GM12878 (cell line): ENCODE data around the gene HEBP1. TPM values are rescaled to one million over a fixed set of nuclear protein-coding genes. Genes with fewer than 3 reads are reported as not detected.

Experiments used
- ATAC-seq: fragments of 200-7000 bp; cut with Tn5 transposase; 3 replicates; pipeline ENCODE4 v1.9.1; 2020; ENCODE audit warnings: mild to moderate bottlenecking, moderate library complexity
- BruUV-seq: library from RNA; stranded (reverse); fragments of 400-500 nt; replicated peaks from 2 replicates; lab custom pipeline; 2021; lab: Mats Ljungman, UMichigan
- CTCF ChIA-PET: fragments of 300-600 bp; sonication (Branson Sonifier 250); formaldehyde crosslinking; extraction: SDS; loops from one replicate; lab custom pipeline; 2021; ENCODE audit warnings: inconsistent platforms; lab: Yijun Ruan, JAX
- POLR2A ChIA-PET: fragments of 350-600 bp; formaldehyde crosslinking; extraction: SDS; loops from one replicate; lab custom pipeline; 2021; ENCODE audit warnings: inconsistent platforms; lab: Charles Lee
- RAD21 ChIA-PET: fragments of 300-600 bp; sonication (Branson Sonifier 250); formaldehyde crosslinking; loops from one replicate; lab custom pipeline; 2023; ENCODE audit warnings: antibody characterized with exemption; ENCODE audit not compliant: unreplicated experiment; lab: Charles Lee
- SMC1A ChIA-PET: fragments of 300-600 bp; sonication (Branson Sonifier 250); formaldehyde crosslinking; loops from one replicate; lab custom pipeline; 2023; ENCODE audit not compliant: unreplicated experiment, uncharacterized antibody; lab: Charles Lee
- DNase-seq: peaks from one replicate; pipeline ENCODE4 v3.0.0-alpha.2; 2011; ENCODE audit warnings: low read depth, low spot score
- FAIRE-seq: peaks from 3 replicates; lab custom pipeline; 2011; peaks lifted over from hg19 to GRCh38; lab: Jason Lieb, UNC
- H2AFZ ChIP-seq: 2 replicates; pipeline ENCODE4 v1.6.0; 2011; ENCODE audit warnings: low read depth, low read length, control low read depth; ENCODE audit not compliant: control insufficient read depth
- H3K27ac ChIP-seq: 2 replicates; pipeline ENCODE4 v1.5.1; 2011; ENCODE audit warnings: control low read depth; ENCODE audit not compliant: control insufficient read depth, insufficient read depth
- H3K27me3 ChIP-seq, 2 experiments: replicated peaks in 1 of 2; 2 replicates each; pipeline versions ENCODE4 v1.6.0 to v1.6.1; 2011; ENCODE audit warnings: low read length in 1 of 2; ENCODE audit not compliant: control insufficient read depth in 2 of 2, insufficient read depth in 2 of 2
- H3K36me3 ChIP-seq, 2 experiments: 2 replicates each; pipeline ENCODE4 v1.5.1; 2011; ENCODE audit warnings: low read length in 1 of 2; ENCODE audit not compliant: control insufficient read depth in 2 of 2, insufficient read depth in 2 of 2
- H3K4me1 ChIP-seq: 2 replicates; pipeline ENCODE4 v1.6.1; 2011; ENCODE audit warnings: mild to moderate bottlenecking, low read length, moderate library complexity, mixed read lengths; ENCODE audit not compliant: control insufficient read depth, insufficient read depth
- H3K4me2 ChIP-seq: 2 replicates; pipeline ENCODE4 v1.6.0; 2011; ENCODE audit warnings: control low read depth; ENCODE audit not compliant: control insufficient read depth, insufficient read depth
- H3K4me3 ChIP-seq: fragments of 200-600 bp; sonication (generic); 2 replicates; pipeline ENCODE4 v1.5.1; 2016
- H3K79me2 ChIP-seq: 2 replicates; pipeline ENCODE4 v1.6.0; 2011; ENCODE audit warnings: low read length; ENCODE audit not compliant: control insufficient read depth, insufficient read depth
- H3K9ac ChIP-seq: 2 replicates; pipeline ENCODE4 v1.8.0; 2011; ENCODE audit warnings: low read length, control low read depth, mixed read lengths; ENCODE audit not compliant: control insufficient read depth, insufficient read depth
- H3K9me3 ChIP-seq: replicated peaks from 3 replicates; pipeline ENCODE4 v1.5.1; 2011; ENCODE audit warnings: mild to moderate bottlenecking, low read length; ENCODE audit not compliant: control insufficient read depth, insufficient read depth
- H4K20me1 ChIP-seq: 2 replicates; pipeline ENCODE4 v1.6.0; 2011; ENCODE audit not compliant: control insufficient read depth, insufficient read depth
- ATF2 ChIP-seq: IDR thresholded peaks from 2 replicates; pipeline ENCODE4 v1.6.1; 2012; ENCODE audit warnings: low read length, inconsistent platforms
- BHLHE40 ChIP-seq, 2 experiments: fragments of 450-650 bp in 1 of 2; IDR thresholded peaks; 2 replicates each; pipeline ENCODE4 v1.6.1; 2011 to 2017; ENCODE audit warnings: low read depth in 2 of 2, borderline replicate concordance in 1 of 2, improper control_type of control experiment in 1 of 2, low read length in 1 of 2, mild to moderate bottlenecking in 1 of 2
- EP300 ChIP-seq, 2 experiments: fragments of 150-350 bp in 1 of 2; IDR thresholded peaks; 2 replicates each; pipeline ENCODE4 v1.6.1; 2011 to 2012; ENCODE audit warnings: low read depth in 2 of 2, low read length in 2 of 2, borderline replicate concordance in 1 of 2, improper control_type of control experiment in 1 of 2, inconsistent platforms in 1 of 2; ENCODE audit not compliant: control insufficient read depth in 1 of 2
- JUND ChIP-seq: IDR thresholded peaks from 2 replicates; pipeline ENCODE4 v1.6.1; 2012; ENCODE audit warnings: low read depth, mild to moderate bottlenecking, low read length, improper control_type of control experiment, moderate library complexity
- MTA2 ChIP-seq: fragments of 450-650 bp; IDR thresholded peaks from 2 replicates; pipeline ENCODE4 v1.6.1; 2016; ENCODE audit warnings: low read depth, mild to moderate bottlenecking, moderate library complexity
- MTA3 ChIP-seq: IDR thresholded peaks from 2 replicates; pipeline ENCODE4 v1.6.1; 2012; ENCODE audit warnings: low read length, inconsistent platforms, borderline replicate concordance
- MYB ChIP-seq: fragments of 150-350 bp; IDR thresholded peaks from 2 replicates; pipeline ENCODE4 v1.6.1; 2014; ENCODE audit warnings: mild to moderate bottlenecking, low read depth, low read length, borderline replicate concordance
- NBN ChIP-seq: fragments of 450-650 bp; IDR thresholded peaks from 2 replicates; pipeline ENCODE4 v1.6.1; 2016
- POLR2A ChIP-seq: IDR thresholded peaks from 2 replicates; pipeline ENCODE4 v1.6.1; 2011; ENCODE audit warnings: low read depth, mild to moderate bottlenecking, low read length
- PRDM15 ChIP-seq: fragments of 450-650 bp; formaldehyde crosslinking; IDR thresholded peaks from 2 replicates; pipeline ENCODE4 v1.4.0; 2020; ENCODE audit warnings: mild to moderate bottlenecking, moderate library complexity
- RFX5 ChIP-seq: IDR thresholded peaks from 2 replicates; pipeline ENCODE4 v1.6.1; 2011; ENCODE audit warnings: low read depth, low read length, improper control_type of control experiment
- ZNF207 ChIP-seq: fragments of 450-650 bp; IDR thresholded peaks from 2 replicates; pipeline ENCODE4 v1.6.1; 2014; ENCODE audit warnings: antibody characterized with exemption, mild to moderate bottlenecking, borderline replicate concordance
- WGBS: methylation state at CpG from one replicate; pipeline ENCODE4 v1.1.6; 2016; ENCODE audit warnings: low lambda C conversion rate; ENCODE audit not compliant: insufficient replicate concordance, insufficient coverage; ENCODE audit errors: missing lambda C conversion rate; 5-methylcytosine and 5-hydroxymethylcytosine counted together
- in situ Hi-C: fragments of 300-500 bp; cut with MboI; formaldehyde crosslinking; loops from 9 replicates; pipeline ENCODE4 v1.14.3; 2018; ENCODE audit warnings: mixed read lengths
- intact Hi-C: fragments of 100-400 bp; cut with micrococcal nuclease; formaldehyde crosslinking; loops from one replicate; pipeline ENCODE4 v1.14.2; 2022; ENCODE audit not compliant: unreplicated experiment
- polyA plus RNA-seq, 11 experiments: library from polyadenylated mRNA; depleted of rRNA in 4 of 11; unstranded in 6 of 11; stranded (reverse) in 5 of 11; fragments of >200 nt; fragmentation: Nextera tagmentation in 4 of 11; fragmentation: Illumina TruSeq in 1 of 11; extraction: Ambion mirVana in 4 of 11; extraction: Trizol in 1 of 11; gene quantifications; 1 replicate in 1 of 11; 2 replicates in 10 of 11; pipeline versions ENCODE4 v1.2.1 to v1.2.3, GENCODE V29; 2011 to 2016; ENCODE audit warnings: inconsistent platforms in 2 of 11, missing spikeins in 2 of 11, low read depth in 1 of 11
- total RNA-seq, 4 experiments: library from RNA; depleted of rRNA in 3 of 4; stranded (reverse); fragments of >200 nt in 3 of 4; fragmentation: Illumina TruSeq in 1 of 4; extraction: Trizol in 1 of 4; gene quantifications; 2 replicates each; pipeline versions ENCODE4 v1.2.1 to v1.2.3, GENCODE V29; 2013 to 2021

HEBP1 gene
- total and polyA plus RNA-seq, 10 of the 15 experiments (the other 5 are each of a cell fraction or from before 2014, with no cell fraction given) = 0.07 to 0.32 (median 0.18) TPM; not detected in 5

GRCh38 chr12:13046964-13047363 lies 46.9 kb upstream of the HEBP1 start:
- no peak for FAIRE-seq
- Histone ChIP-seq H3K9me3 (no peaks in the 10 kb centered on the region), H3K27me3 (peaks cover 0 to 8% of the 10 kb centered on the region in 2 experiments; a peak in 2 of 4 replicates), H4K20me1 (no peaks in the 10 kb centered on the region), H2AFZ (no peak overlapping the region)
- ATAC-seq = peak; percentile 32
- TF ChIP-seq PRDM15 (CRISPR knock-in tag) (no peak), ZNF207 (no peak), MYB (no peak), MTA2 (no peak), RFX5 (no peak), JUND (no peak), ATF2 (no peak), MTA3 (no peak), BHLHE40 (IDR thresholded peaks at IDR 0.05; ENCODE audit: borderline replicate concordance in 1 of 2, low read depth in 2 of 2, low read length in 1 of 2) (no peak), POLR2A (no peak), NBN (no peak), EP300 (IDR thresholded peaks at IDR 0.05; ENCODE audit: borderline replicate concordance in 1 of 2, control insufficient read depth in 1 of 2, low read depth in 2 of 2, low read length in 2 of 2) (no peak)
- TF ChIP-seq, all 136 proteins: peak for 0
- WGBS = 48% methylated on average over 1 of the region's 1 CpG
- Histone ChIP-seq H3K4me3 (no peak overlapping the region), H3K27ac (no peak overlapping the region), H3K4me2 (no peak overlapping the region), H3K4me1 (no peaks in the 10 kb centered on the region), H3K9ac (no peak overlapping the region), H3K36me3 (no peaks in the 10 kb centered on the region), H3K79me2 (no peaks in the 10 kb centered on the region)
- ChIA-PET SMC1A (no interaction called here), POLR2A (no interaction called here), CTCF (no interaction called here), RAD21 (no interaction called here)
- in situ Hi-C loops = no loop called here
- intact Hi-C loops = no loop called here
- BruUV-seq = no TSS peak
- no peak for DNase-seq
